ENCODE results near the gene TIFAB. TPM values are rescaled to one million over a fixed set of nuclear protein-coding genes. Genes with fewer than 3 reads are reported as not detected.
"Not testable (repeated sequence)": the region's sequence is repeated elsewhere in the genome, so short reads cannot be mapped to it uniquely, and the experiment has no call there.

The TIFAB gene
- total RNA-seq = 0.30 TPM
- long read RNA-seq = 0 reads

GRCh38 chr5:135452321-135453030, at the start of gene TIFAB:
TSS of gene TIFAB (minus strand) at chr5:135452351. CDS start at chr5:135449939, 2,412 bp downstream.
- Histone ChIP-seq H3K36me3 (no peaks in the 10 kb centered on the region), H3K27me3 (ENCODE audit: low read depth) (peaks cover 10% of the 10 kb centered on the region), H3K9me3 (no peaks in the 10 kb centered on the region), H3K27ac (no peak within 1 kb of the TSS), H3K4me3 (no peak within 1 kb of the TSS), H3K4me1 (peaks cover 17% of the 10 kb centered on the region)
- DNase-seq = no peak
- intact Hi-C loops (cut with DNase I) = no loop called here
- TF ChIP-seq CTCF (IDR thresholded peaks at IDR 0.05) = no peak
- no peak for ATAC-seq

- H3K27ac ChIP-seq = no peak overlapping the region
- DNase-seq (no peak), ATAC-seq (no peak)
- H3K27me3 ChIP-seq (ENCODE audit: low read depth) = peaks cover 18% of the 10 kb centered on the region
- peaks cover 4% of the 10 kb centered on the region for H3K4me1 ChIP-seq
- no peak for TF ChIP-seq CTCF (IDR thresholded peaks at IDR 0.05)
- H3K4me3 ChIP-seq = no peak overlapping the region
- intact Hi-C loops (cut with DNase I) = no loop called here
- H3K9me3 ChIP-seq = no peaks in the 10 kb centered on the region
- H3K36me3 ChIP-seq = no peaks in the 10 kb centered on the region
Measured at GRCh38 chr5:135498637-135498995, 46.5 kb upstream of the TIFAB start.

GRCh38 chr5:135497971-135498636, 46.0 kb upstream of the TIFAB start:
- Histone ChIP-seq H3K27me3 (ENCODE audit: low read depth) (peaks cover 13% of the 10 kb centered on the region), H3K4me3 (no peak overlapping the region), H3K9me3 (no peaks in the 10 kb centered on the region), H3K4me1 (peaks cover 9% of the 10 kb centered on the region), H3K36me3 (no peaks in the 10 kb centered on the region), H3K27ac (no peak overlapping the region)
- DNase-seq (no peak), ATAC-seq (no peak)
- intact Hi-C loops (cut with DNase I) = no loop called here
- no peak for TF ChIP-seq CTCF (IDR thresholded peaks at IDR 0.05)

GRCh38 chr5:135495531-135495930, 43.4 kb upstream of the TIFAB start:
- H3K36me3 ChIP-seq; DNase-seq; H3K4me3 ChIP-seq; intact Hi-C loops (cut with DNase I); ATAC-seq; H3K9me3 ChIP-seq; H3K27ac ChIP-seq: not testable (repeated sequence)
- Histone ChIP-seq H3K4me1 (peaks cover 31% of the 10 kb centered on the region), H3K27me3 (ENCODE audit: low read depth) (peaks cover 31% of the 10 kb centered on the region)

GRCh38 chr5:135494196-135494595, 42.0 kb upstream of the TIFAB start:
- Histone ChIP-seq H3K36me3 (no peaks in the 10 kb centered on the region), H3K27ac (no peak overlapping the region), H3K4me1 (peaks cover 42% of the 10 kb centered on the region), H3K27me3 (ENCODE audit: low read depth) (peaks cover 44% of the 10 kb centered on the region), H3K9me3 (no peaks in the 10 kb centered on the region), H3K4me3 (no peak overlapping the region)
- TF ChIP-seq CTCF (IDR thresholded peaks at IDR 0.05) = no peak
- DNase-seq (no peak), ATAC-seq (no peak)
- intact Hi-C loops (cut with DNase I) = no loop called here

All from lower lobe of right lung (tissue), 2 donors.